IPS DF 4.7 (cell line): ENCODE measurements around the gene RAB29.
"Not testable (repeated sequence)": the region's sequence is repeated elsewhere in the genome, so short reads cannot be mapped to it uniquely, and the experiment has no call there.

Experiments used
- DNase-seq: peaks from one replicate; pipeline ENCODE4 v3.0.0-alpha.2; 2013; ENCODE audit warnings: low spot score; ENCODE audit errors: extremely low read depth

RAB29 gene

GRCh38 chr1:205775015-205775716, at the start of gene RAB29:
Gene RAB29 (minus strand): TSS chr1:205775482. CDS start chr1:205774956, 526 bp downstream.
- DNase-seq, result no peak

GRCh38 chr1:205824180-205824579, 48.9 kb upstream of the RAB29 start:
- no peak for DNase-seq

- not testable (repeated sequence) for DNase-seq
Observed at GRCh38 chr1:205823260-205823659, 48.0 kb upstream of the RAB29 start.

- no peak for DNase-seq
Observed at GRCh38 chr1:205822397-205822796, 47.1 kb upstream of the RAB29 start.

GRCh38 chr1:205817988-205818387, 42.7 kb upstream of the RAB29 start:
- no peak for DNase-seq

GRCh38 chr1:205817364-205817763, 42.1 kb upstream of the RAB29 start:
- no peak for DNase-seq

GRCh38 chr1:205813755-205814058, 38.4 kb upstream of the RAB29 start:
- DNase-seq, result no peak

- DNase-seq, result no peak
Observed at GRCh38 chr1:205812878-205813754, 37.8 kb upstream of the RAB29 start, which contains the start of gene SLC41A1. Gene SLC41A1 (minus strand): TSS chr1:205813198. CDS start chr1:205810441, 2,757 bp downstream.

GRCh38 chr1:205812271-205812877, 37.1 kb upstream of the RAB29 start:
- no peak for DNase-seq

GRCh38 chr1:205811660-205812059, 36.4 kb upstream of the RAB29 start:
- DNase-seq, result no peak

GRCh38 chr1:205810448-205811157, 35.3 kb upstream of the RAB29 start:
- no peak for DNase-seq

GRCh38 chr1:205809942-205810345, 34.7 kb upstream of the RAB29 start:
- no peak for DNase-seq

- no peak for DNase-seq
Observed at GRCh38 chr1:205809469-205809868, 34.2 kb upstream of the RAB29 start.

- DNase-seq, result no peak
Observed at GRCh38 chr1:205805082-205805711, 29.9 kb upstream of the RAB29 start.

GRCh38 chr1:205804605-205805004, 29.3 kb upstream of the RAB29 start:
- DNase-seq, result no peak

- DNase-seq, result no peak
Observed at GRCh38 chr1:205803986-205804385, 28.7 kb upstream of the RAB29 start.

- no peak for DNase-seq
Observed at GRCh38 chr1:205802060-205802459, 26.8 kb upstream of the RAB29 start.

GRCh38 chr1:205800981-205801703, 25.9 kb upstream of the RAB29 start:
- DNase-seq, result no peak

GRCh38 chr1:205800427-205800826, 25.1 kb upstream of the RAB29 start:
- DNase-seq, result no peak

GRCh38 chr1:205798577-205798976, 23.3 kb upstream of the RAB29 start:
- DNase-seq, result no peak
